ENCODE results near the gene GPR15LG.

The GPR15LG gene

DNA sequence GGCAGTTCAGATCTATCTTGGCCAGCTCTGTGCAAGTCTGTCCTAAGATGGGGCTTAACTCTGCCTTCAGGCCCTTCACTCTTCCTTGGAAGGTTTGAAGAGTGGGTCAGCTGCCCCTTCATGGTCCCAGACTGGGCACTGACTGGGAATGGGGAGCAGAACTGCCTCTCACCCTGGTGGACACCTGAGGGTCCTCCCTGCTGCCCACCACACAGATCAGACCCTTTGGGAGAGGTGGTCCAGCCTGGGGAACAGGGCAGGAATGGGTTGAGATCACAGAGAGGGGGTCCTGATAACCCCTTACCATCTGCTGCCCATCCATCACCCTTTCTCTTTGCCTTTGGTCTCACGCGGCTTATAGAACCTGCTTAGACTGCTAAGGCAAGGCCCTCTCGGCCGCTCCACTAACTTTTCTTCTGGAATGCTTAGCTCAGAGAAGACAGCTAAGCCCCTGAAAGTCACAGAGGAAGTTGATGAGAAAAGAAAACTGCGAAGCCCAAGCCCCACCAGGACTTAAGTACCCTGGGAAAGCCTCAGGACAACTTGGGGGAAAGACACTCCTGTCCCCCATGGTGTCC, 20.3 kb downstream of the GPR15LG start:
- no peak for DNase-seq (ENCODE audit: low read depth in 2 of 2)

DNA sequence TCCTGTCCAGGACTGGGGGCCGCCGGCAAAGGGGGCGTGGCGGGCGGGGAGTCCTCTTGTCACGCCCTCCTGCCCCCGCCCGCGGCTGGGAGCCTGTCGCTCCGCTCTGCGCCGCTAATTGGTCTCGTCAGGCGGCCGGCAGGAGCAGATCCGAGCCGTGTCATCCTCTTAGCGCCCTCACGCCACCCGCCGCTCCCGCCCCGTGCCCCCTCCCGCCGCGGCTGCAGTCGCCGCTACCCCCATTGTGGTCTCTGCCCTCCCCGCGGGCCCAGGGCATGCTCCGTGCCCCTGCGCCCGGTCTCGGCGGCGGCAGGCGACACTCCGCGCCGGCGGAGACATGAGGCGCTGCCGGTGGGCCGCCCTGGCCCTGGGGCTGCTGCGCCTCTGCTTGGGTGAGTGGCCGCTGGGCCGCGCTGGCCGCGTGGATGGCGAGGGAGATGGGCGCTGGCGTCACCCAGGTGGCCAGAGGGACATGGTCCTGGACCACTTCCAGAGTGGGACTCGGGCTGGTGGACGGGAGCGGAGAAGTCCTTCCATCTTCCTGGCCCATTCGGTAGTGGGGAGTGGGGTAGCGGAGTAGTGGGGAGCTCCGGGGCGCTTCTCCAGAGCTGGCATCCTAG, 20.9 kb downstream of the GPR15LG start, which contains the start of gene CDHR1:
TSS of gene CDHR1 (plus strand) at position 114 of the 620 bp plus-strand sequence. CDS start at position 338, 224 bp downstream.
- peak; percentile 19 to 25 for DNase-seq (ENCODE audit: low read depth in 2 of 2)

DNA sequence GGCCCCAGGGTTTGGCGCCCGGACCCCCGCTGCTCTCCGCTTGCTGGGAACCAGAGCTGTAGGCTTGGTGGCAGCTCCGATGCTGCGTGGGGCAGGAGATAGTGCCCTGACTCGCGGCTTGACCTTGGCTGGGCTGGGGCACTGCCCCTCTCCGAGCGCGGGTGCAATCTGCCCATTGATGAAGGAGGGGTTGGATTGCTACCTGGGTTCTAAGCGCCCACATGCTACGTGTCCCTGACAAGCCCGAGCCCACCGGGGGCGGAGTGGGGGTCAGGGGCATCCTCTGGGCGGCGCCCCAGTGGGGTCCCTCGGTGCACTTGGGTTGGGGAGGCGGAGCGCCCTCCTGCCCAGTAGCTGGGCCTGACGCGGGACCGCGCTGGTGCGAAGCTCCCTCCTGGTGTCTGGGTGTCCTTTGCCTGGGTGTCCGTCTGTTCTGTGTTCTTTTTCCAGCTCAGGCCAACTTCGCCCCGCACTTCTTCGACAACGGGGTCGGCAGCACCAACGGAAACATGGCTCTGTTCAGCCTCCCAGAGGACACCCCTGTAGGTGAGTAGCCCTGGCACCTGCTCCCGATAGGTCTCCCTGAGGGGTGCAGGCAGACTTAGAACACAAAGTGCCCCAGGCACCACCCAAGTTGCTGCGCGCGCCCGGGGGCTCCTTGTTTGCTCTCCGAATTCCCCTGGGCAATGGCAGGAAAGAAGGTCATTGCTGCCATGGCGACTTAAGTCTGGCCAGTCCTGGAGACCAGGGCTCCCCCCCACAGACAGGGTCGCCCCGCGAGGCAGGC, 21.6 kb downstream of the GPR15LG start:
- no peak for DNase-seq (ENCODE audit: low read depth in 2 of 2)

DNA sequence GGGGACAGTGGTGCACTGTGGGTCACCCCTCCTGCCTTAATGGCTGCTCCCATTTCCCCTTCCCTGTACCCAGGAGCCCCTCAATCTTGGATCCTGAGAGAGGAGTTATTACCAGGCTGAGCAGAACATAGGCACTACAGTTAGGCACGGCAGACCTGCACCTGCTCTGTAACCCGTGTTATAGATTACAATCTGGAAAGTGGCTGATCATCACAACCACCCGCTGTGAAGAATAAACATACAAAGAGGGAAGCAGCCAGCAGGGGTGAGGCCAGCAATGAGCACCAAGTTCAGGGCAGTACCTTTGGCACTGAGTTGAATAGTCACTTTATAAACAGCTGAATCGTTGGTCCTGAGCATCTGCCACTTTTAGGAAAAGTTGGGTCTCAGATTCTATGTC, 22.5 kb downstream of the GPR15LG start:
- no peak for DNase-seq (ENCODE audit: low read depth in 2 of 2)

DNA sequence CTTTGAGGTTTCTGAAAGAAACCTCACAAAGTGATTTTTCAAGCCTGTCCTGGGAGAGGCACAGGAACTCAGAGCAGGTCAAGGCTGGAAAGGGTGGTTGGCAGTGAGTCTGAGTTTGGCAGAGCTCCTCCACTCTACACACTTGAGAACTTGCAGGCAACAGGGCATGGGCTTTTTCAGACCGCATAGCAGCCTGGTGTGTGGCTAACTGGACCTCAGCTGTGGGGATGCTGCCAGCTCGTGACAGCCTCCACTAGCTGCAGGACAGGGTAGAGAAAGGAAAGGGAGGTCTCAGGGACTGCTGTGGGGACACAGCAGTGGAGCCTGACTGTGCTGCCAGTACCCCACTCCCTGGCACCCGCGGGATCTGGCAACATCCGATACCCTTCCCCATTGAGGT, 23.3 kb downstream of the GPR15LG start:
- no peak for DNase-seq (ENCODE audit: low read depth in 2 of 2)

DNA sequence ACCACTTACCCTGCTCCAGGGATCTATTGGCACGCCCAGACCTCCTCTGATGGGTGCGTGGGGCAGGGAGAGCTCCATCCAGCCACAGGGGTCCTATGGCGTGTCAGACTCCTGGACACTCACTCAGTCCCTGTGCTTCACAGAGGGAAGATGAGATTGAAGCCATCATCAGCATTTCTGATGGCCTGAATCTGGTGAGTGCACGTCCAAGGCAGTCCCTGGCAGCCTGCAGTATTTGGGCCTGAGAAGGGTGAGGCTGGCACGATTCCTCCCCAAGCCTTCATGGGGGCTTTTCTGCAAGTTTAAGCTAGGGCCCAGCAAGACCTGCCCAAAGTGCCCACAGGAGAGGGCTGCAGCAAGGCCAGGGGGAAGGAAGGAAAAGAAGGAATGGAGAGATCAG, 24.0 kb downstream of the GPR15LG start:
- DNase-seq (ENCODE audit: low read depth in 2 of 2), result no peak

DNA sequence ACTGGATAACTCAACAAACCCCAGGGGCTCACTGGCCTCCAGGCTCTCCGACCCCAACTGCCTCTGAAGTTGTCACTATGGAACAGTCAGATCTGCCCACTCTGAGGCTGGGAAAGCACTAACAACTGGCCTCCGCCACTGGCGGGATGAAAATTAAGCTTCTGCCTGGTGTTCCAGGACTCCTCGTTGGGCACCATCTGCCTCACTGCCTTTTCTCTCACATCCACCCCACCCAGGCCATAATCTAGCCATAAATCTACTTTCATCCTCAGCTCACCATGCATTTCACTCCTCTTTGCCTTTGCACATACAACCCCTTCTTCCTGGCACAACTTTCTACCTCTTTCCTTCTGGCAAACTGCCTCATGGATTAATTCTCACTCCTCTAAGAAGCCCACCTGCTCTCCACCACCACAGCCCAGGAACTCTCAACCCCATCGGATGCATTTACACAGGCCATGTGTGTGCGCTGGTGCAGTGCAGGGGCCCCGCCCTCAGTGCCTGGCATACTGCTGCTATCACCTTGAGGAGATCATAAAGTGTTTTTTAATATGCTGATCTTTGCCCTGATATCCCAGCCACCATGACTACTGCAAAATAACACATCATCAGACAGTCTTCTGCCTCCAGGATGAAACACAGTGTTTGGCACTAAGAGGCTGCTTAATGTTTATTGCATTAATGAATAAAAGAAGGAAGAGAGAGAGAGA, 24.8 kb downstream of the GPR15LG start:
- no peak for DNase-seq (ENCODE audit: low read depth in 2 of 2)

DNA sequence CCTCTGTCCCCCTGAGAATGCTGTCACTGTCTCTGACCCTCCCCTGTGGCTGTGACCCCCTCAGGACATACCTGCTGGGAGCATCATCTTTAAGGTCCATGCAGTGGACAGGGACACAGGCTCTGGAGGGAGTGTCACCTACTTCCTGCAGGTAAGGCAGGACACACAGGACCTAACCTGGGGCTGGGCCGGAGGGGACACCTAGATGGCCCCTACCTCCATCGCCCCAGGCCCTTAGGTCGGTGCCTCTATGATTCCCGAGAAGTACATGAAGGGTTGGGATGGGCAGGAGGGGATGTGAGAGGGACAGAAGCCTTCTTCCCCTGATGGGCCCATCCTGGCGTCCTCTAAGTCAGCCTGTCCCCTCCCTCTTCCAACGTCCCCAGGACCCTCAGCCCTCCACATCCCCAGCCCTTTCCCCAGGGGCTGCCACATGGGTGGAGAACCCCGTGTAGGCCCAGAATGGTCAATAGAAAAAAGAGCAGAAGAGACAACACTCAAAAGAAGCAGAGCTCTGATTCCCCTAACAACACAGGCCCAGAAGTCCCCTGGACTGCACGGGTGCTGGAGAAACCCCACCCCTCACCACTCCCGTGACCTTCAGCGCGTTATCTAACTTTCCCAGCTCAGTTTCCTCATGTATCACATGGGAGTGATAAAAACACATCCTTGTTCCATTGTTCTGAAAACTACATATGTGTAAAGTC, 27.1 kb downstream of the GPR15LG start:
- no peak for DNase-seq (ENCODE audit: low read depth in 2 of 2)

DNA sequence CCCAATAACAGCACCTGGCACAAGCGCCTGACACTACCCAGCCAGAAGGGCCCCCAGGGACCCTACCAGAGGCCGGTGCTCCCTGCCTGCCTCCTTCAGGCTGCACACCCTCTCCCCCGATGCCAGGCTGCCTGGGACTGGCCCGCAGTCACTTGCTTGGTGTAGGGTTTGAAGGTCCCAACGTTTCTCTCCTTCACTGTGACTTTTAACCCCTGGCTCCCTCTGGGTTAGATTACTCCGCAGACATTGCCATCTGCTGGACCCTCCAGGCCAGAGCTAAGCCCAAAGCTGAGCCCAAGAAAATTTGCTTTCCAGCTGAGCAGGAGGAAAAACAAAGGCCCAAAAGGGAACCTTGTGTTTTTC, 27.6 kb downstream of the GPR15LG start:
- no peak for DNase-seq (ENCODE audit: low read depth in 2 of 2)

DNA sequence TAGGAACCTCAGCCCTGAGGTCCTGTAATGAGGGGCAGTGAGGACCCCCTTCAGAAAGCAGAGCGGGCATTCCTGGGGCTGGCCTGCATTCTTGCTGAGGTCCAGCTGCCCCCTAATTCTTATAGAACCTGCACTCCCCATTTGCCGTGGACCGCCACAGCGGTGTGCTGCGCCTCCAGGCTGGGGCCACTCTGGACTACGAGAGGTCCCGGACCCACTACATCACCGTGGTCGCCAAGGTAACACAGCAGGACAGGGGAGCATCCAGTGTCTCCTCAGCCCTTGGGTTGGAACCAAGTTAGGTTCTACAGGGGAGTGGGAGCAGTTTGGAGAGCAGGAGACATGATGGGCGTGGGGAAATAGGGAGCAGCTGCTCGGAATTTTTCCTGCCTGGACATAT, 28.1 kb downstream of the GPR15LG start:
- no peak for DNase-seq (ENCODE audit: low read depth in 2 of 2)

DNA sequence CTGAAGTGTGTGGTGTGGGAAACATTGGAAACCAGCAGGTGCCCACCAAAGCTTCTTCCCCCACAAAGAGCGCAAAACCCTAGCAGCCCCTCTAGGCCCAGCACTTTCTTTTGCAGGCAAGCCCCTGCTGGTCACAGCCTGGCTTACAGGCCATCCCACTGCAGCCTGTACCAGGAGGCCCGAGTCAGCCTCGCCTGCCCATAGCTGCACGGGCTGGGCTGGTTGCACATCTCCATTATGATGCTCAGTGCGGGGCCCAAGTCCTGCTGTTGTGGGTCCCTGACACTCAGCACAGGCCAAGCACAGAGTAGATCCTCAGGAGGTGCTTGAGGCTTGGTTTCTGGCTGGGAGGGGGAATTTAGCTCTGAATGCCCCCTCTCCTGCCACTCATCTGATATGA, 28.7 kb downstream of the GPR15LG start:
- no peak for DNase-seq (ENCODE audit: low read depth in 2 of 2)

DNA sequence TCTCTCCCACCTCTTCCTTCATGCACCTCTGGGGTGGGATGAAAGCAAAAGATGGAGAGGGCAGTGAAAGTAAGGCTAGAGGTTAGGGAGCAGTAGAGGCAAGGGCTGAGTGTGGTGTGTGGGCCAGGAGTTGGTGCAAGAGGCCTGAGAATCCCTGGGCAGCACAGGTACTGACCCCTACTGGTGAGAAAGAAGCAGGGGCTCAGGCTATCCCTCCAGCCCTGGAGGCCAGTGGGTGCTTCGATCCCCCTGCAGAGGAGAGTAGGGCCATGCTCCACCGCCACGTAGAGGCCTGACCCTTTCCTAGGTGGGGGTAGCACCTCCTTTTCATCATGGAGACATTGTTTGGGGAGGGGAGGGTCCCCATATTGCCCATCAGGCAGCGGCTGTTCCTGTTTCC, 30.5 kb downstream of the GPR15LG start:
- no peak for DNase-seq (ENCODE audit: low read depth in 2 of 2)

DNA sequence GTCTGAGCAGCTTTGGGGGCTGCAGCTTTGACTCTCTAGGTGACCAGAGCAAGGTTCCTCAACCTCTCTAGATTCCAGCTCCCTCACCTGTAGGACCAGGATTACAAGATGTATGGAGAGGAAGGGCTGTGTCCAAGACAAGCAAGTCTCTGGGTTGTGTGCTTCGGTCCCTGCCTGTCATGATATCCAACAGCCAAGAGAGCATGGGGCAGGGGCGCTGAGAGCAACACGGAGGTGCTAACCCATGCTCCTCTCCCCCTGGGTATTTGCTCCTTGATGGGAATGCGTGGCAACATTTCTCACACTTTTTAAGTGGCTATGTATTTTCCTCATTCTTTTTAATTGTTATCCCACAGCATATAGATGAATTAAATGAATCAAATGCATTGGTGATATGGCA, 31.0 kb downstream of the GPR15LG start:
- DNase-seq (ENCODE audit: low read depth in 2 of 2), result no peak

DNA sequence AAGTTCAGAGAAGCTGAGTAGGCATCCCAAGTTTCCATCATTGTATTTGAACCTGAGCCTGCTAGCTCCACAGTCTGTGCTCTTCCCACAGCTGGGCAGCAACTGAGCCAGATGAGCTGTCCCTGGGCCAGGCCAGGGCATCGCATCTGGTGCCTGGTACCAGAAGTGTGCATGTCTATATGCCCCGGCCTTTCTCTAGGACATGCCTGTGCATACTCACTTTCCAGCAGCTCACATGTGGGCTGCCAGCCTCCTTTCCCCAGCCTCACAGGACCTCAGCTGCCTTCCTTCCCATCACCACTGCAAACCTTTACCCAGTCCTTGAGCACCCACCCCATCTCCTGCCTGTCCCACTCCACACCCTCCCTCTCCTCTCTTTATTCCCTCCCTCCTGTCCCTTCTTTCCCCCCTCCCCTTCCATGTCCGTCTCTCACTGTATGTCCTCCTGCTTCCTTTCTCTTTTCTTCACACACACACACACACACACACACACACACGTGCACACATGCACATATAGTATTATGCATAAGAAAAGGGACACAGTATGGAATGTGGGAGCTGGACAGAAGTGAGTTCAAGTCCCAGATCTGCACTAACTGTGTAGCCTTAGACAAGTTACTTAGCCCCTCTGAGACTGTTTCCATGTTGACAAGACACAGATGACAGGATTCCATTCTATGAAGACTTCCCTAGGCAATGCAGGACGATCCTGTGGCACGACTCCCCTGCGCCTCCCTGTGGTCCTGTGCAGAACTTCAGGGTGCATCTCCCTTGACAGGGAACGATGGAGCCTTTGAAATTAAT, 31.6 kb downstream of the GPR15LG start:
- DNase-seq (ENCODE audit: low read depth in 2 of 2), result peak; percentile 39 to 66

DNA sequence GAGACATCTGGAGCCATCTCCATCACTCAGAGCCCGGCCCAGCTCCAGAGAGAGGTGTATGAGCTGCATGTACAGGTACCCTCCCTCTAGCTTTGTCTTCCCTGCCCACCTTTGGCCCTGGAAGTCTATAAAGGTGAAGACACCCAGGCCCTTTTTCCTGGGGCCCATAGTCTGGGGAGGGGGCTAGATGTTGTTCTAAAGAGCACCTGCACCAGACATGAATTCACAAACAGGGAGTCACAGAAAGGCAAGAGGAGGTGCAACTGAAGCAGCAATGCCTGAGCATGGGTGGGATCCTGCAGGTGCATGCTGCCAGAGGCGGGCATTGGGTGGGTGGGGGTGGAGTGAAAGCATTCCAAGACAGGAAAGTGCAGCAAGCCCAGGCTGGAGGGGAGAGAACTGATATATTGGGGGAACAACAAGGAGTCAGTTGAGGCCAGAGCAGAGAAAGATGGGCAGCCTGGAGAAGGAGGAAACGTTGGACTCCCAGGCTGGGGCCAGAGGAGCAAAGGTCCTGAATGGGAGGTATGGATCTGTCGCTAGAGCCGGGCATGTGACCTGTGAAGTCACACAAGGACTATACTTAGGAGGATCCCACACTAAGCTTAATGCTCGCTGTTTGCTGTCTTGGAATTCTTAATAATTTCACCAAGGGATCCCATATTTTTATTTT, 32.4 kb downstream of the GPR15LG start:
- no peak for DNase-seq (ENCODE audit: low read depth in 2 of 2)

DNA sequence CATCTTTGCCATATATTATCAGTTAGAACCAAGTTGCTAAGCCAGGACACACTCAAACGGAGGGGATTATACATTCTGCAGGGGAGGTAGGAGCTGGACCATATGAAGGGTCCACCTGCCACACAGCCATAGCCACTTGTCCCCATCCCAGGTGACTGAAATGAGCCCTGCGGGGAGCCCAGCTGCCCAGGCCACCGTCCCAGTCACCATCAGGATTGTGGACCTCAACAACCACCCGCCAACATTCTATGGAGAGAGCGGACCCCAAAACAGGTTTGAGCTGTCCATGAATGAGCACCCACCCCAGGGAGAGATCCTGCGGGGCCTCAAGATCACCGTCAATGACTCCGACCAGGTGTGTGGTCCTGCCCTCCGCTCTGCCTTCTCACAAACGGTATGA, 34.4 kb downstream of the GPR15LG start:
- DNase-seq (ENCODE audit: low read depth in 2 of 2), result no peak

DNA sequence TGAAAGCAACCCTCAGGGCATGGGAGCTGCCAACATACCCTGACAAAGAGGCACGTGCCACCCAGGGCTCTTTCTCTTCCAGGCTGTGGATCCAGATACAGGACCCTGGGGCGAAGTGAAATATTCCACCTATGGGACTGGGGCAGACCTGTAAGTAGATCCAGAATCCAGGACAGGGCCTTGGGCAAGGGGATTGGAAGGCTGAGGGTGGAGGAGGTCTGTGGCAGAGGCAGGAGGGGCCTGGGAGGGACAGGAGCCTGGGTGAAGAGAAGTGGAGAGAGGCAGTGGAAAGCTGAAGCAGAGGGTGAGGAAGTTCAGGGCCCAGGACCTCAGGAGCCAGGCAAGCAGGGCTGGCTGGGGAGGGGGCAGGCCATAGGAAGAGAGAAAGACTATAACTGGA, 38.0 kb downstream of the GPR15LG start:
- DNase-seq (ENCODE audit: low read depth in 2 of 2), result no peak

DNA sequence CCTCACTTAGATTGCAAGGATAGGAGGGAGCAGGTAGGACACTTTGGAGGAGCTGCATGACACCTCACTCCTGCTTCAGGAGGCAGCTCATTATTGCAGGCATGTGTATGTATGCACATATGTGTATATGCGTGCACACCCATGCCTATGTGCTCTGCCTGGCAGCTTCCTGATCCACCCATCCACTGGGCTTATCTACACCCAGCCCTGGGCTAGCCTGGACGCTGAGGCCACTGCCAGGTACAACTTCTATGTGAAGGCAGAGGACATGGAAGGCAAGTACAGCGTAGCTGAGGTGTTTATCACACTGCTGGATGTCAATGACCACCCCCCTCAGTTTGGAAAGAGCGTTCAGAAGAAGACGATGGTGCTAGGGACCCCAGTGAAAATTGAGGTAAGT, 38.4 kb downstream of the GPR15LG start:
- DNase-seq (ENCODE audit: low read depth in 2 of 2), result no peak

DNA sequence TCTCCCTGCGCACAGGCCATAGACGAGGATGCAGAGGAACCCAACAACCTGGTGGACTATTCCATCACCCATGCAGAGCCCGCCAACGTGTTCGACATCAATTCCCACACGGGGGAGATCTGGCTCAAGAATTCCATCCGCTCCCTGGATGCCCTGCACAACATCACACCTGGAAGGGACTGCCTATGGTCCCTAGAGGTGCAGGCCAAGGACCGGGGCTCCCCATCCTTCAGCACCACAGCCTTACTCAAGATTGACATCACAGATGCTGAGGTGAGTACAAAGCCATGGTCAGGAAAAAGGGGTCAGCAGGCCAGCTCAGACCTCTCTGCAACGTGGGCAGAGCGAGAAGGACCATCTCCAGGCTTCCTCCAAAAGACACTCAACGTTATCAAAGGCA, 39.5 kb downstream of the GPR15LG start:
- no peak for DNase-seq (ENCODE audit: low read depth in 2 of 2)

DNA sequence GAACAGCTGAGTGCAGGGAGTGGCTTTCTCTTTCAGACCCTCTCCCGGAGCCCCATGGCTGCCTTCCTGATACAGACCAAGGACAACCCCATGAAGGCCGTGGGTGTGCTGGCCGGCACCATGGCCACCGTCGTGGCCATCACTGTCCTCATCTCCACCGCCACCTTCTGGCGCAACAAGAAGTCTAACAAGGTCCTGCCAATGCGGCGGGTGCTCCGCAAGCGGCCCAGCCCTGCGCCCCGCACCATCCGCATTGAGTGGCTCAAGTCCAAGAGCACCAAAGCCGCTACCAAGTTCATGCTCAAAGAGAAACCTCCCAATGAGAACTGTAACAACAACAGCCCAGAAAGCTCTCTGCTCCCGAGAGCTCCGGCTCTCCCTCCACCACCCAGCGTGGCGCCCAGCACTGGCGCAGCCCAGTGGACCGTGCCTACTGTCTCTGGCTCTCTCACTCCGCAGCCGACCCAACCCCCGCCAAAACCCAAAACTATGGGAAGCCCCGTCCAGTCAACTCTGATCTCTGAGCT, 40.5 kb downstream of the GPR15LG start:
- no peak for DNase-seq (ENCODE audit: low read depth in 2 of 2)

All from stimulated activated CD4-positive, alpha-beta T cell treated with anti-CD3 and anti-CD28 coated beads, Interleukin-12 subunit alpha, Interleukin-12 subunit beta, amount 100 ng/mL, for 24 hours (primary cell).